GM13977 (cell line): Measurements from ENCODE around the gene GRPR.

Experiments used
- DNase-seq: peaks from one replicate; pipeline ENCODE4 v3.0.0; 2012; ENCODE audit warnings: low spot score
- in situ Hi-C: fragments of 300-500 bp; cut with MboI; formaldehyde crosslinking; loops from one replicate; pipeline ENCODE4 v1.12.0; 2022; ENCODE audit warnings: low sequenced_read_pairs, low pct_unique_long_range_greater_than_20kb, mixed read lengths, inconsistent platforms; ENCODE audit not compliant: unreplicated experiment
- TF ChIP-seq, protein P1 (sequence below): IDR thresholded peaks from 2 replicates; pipeline ENCODE4 v1.5.1; 2012; ENCODE audit warnings: mild to moderate bottlenecking, control low read depth; ENCODE audit not compliant: insufficient read depth; ENCODE audit errors: extremely low read depth, missing control alignments

Gene GRPR

DNA sequence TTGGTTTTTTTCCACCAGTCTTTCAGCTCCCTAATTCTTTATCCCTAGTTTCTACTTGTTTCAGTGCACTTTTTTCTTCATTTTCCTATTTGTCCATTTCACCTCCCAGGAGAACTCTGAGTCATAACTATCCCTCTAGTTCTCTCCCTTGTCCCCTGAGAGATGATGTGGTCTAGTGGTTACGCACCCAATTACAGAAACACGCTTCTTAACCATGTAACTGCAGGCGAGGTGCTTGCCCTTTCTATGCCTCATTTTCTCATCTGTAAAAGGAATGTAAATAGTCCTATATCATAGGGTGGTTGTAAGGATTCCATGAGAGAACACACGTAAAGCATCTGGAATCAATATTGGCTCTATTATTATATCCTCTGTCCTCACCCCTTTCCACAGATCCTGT, 8.8 kb upstream of the GRPR start:
- no peak for DNase-seq
- in situ Hi-C loops, result no loop called here
- TF ChIP-seq, protein P1, sequence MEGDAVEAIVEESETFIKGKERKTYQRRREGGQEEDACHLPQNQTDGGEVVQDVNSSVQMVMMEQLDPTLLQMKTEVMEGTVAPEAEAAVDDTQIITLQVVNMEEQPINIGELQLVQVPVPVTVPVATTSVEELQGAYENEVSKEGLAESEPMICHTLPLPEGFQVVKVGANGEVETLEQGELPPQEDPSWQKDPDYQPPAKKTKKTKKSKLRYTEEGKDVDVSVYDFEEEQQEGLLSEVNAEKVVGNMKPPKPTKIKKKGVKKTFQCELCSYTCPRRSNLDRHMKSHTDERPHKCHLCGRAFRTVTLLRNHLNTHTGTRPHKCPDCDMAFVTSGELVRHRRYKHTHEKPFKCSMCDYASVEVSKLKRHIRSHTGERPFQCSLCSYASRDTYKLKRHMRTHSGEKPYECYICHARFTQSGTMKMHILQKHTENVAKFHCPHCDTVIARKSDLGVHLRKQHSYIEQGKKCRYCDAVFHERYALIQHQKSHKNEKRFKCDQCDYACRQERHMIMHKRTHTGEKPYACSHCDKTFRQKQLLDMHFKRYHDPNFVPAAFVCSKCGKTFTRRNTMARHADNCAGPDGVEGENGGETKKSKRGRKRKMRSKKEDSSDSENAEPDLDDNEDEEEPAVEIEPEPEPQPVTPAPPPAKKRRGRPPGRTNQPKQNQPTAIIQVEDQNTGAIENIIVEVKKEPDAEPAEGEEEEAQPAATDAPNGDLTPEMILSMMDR, result no peak

DNA sequence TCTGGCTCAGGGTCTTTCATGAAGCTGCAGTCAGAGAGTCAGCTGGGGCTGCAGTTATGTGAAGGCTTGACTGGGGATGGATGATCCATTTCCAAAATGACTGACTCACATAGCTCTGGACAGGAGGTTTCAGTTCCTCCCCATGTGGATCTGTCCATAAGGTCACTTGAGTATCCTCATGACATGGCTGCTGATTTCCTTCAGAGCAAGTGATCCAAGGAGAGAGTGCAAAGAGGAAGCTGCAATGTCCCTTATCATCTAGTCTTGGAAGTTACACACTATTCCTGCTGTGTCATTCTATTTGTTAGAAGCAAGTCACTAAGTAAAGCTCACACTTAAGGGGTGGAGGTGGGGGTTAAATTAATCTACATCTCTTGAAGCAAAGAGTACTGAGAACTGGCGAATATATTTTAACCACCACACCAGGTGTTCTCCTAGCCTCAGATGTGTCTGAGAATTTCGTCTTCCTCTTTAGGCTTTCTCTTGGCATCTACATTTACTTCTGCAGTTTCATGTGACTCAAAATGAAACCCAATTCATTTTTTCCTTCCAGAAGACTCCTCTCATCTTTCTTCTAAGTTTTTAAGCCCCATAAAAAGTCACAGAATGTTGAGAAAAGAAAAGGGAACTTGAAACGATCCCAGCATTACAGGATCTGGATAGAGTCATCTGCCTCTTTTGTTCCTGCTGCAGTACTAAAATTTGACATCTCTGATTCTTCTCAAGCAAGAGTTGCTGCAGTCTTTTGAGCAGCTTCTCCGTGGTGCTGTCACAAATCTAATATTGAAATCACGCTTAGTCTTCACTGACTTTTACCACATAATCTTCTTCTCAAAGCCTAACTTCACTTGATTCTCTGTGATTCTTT, 3.8 kb upstream of the GRPR start:
- TF ChIP-seq, protein P1, result no peak
- DNase-seq, result peak; percentile 40
- in situ Hi-C loops, result no loop called here

DNA sequence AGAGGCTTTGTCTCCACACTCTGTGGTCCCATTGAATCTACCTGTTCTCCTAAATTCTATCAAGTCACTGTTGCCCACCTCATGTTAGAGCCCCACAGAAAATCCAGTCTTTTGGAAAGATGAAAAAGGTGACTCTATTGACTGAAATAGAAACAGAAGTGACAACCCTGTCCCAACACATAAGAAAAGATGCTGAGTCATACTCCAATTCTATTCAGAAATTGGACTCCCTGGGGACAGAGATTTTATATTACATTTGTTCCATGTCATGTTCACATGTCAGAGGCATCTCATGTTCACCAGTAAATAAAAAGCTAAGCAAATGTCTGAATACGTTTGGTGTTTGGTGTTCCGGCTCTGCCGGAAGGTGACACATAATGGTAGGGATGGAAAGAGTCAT, 2.9 kb upstream of the GRPR start:
- TF ChIP-seq, protein P1, result no peak
- DNase-seq, result no peak
- in situ Hi-C loops, result no loop called here

DNA sequence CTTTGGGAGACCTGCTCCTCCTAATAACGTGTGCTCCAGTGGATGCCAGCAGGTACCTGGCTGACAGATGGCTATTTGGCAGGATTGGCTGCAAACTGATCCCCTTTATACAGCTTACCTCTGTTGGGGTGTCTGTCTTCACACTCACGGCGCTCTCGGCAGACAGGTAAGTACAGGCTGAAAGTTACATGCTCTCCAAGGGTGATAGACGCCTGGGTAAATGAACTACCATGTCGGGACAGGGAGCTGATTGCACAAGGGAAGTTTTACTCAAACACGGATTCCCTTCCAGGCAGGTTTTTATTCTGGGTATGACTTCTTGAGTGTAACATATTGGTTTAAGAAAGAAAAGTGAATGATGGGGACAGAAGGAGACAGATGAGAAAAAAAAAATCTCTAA, 836 bp downstream of the GRPR start:
- DNase-seq, result no peak
- in situ Hi-C loops, result no loop called here
- TF ChIP-seq, protein P1, result no peak

DNA sequence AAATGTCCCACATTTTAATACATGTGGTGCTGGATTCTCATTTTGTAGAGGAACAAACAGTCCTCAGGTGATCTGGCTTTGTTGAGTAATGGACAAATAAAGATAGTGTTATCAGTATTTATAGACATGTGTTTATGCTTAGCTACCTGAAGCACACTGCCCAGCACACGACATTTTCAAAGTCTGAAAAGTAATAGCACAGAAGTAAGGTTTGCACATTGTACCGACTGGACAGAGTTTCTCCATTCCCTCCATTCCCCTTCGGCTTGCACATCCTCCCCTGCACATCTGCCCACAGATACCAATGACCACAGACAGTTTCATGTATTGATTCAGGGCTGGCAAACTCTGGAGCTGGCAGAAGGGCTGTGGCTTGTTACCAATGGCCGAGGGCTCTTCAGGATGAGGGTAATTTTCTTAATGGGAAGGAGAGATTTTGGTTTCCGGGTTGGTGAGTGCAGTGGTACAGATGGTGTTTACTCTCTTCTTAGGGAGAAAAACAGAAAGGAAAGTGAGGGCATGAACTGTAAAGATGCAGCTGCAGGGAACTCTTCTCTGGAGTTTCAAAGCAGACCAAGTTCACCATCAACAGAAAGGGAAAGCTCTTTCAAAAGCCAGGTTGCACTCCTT, 2.3 kb downstream of the GRPR start:
- TF ChIP-seq, protein P1, result no peak
- in situ Hi-C loops, result loop anchor here (25.0 kb wide), 1 partner anchor 312 kb away; no protein-coding TSS in a partner anchor
- no peak for DNase-seq

DNA sequence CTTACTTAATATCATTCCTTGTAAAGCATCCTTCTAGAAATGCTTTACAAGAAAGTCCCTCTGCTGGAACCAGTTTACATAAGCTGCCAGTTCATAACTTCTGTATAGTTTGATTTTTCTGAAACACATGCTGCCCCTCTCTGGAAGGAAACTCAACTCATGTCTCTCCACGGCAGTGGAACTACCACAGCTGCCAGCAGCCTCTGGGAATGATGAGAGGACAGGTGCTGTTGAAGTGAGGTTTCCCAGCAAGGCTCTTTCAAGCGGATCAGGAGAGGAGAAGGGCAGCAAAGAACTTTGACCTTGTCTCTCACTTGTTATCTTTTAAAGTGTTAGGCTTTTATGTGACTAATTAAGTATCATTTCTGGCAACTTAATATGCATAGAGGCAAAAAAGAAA, 7.3 kb downstream of the GRPR start:
- in situ Hi-C loops, result loop anchor here (25.0 kb wide), 1 partner anchor 307 kb away; no protein-coding TSS in a partner anchor

More for the DNA sequence above, 7.3 kb downstream of the GRPR start:
- TF ChIP-seq, protein P1, result no peak
- DNase-seq, result no peak
